ENCODE results near the gene PEX16. TPM values are rescaled to one million over a fixed set of nuclear protein-coding genes. Genes with fewer than 3 reads are reported as not detected.

The PEX16 gene
- total and polyA plus RNA-seq, 8 donors, result 10.0 to 23.4 (median 14.0) TPM

- Histone ChIP-seq H3K4me3 (no peak overlapping the region), H3K27ac (no peak overlapping the region), H3K27me3 (peaks cover 0 to 34% of the 10 kb centered on the region in 2 donors), H3K36me3 (no peaks in the 10 kb centered on the region), H3K4me1 (peaks cover 0 to 2% of the 10 kb centered on the region in 2 donors), H3K9me3 (no peaks in the 10 kb centered on the region)
- intact Hi-C loops (cut with DNase I), result no loop called here
- DNase-seq (peak in 1 of 4 donors; percentile 57), ATAC-seq (no peak)
- TF ChIP-seq CTCF (IDR thresholded peaks at IDR 0.05), result no peak
Measured at GRCh38 chr11:45890886-45891550, 26.7 kb downstream of the PEX16 start.

DNA sequence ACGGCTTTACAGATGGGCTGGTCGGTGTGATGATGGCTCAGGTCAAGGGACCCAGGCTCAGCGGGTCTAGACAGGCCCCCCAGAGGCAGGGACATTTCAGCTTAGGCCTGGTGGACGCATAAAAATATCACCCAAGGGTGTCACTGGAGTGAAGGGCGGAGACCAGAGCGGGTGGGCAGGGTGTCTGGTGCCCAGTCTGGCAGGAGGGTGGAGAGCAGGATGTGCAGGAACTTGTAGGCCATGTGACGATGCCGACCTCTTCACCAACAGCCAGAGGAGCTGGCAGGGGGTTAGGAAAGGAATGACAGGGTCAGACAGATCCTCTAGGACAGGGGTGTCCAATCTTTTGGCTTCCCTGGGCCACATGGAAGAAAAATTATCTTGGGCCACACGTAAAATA is 27.7 kb downstream of the PEX16 start:
- H3K9me3 ChIP-seq, result no peaks in the 10 kb centered on the region
- ATAC-seq, result no peak
- peak in 1 of 4 donors; percentile 42 for DNase-seq
- H3K27me3 ChIP-seq, result peaks cover 0 to 32% of the 10 kb centered on the region in 2 donors
- H3K4me1 ChIP-seq, result peaks cover 0 to 7% of the 10 kb centered on the region in 2 donors
- no peak overlapping the region for H3K4me3 ChIP-seq
- H3K36me3 ChIP-seq, result no peaks in the 10 kb centered on the region
- intact Hi-C loops (cut with DNase I), result no loop called here
- no peak for TF ChIP-seq CTCF (IDR thresholded peaks at IDR 0.05)
- no peak overlapping the region for H3K27ac ChIP-seq

- no peaks in the 10 kb centered on the region for H3K36me3 ChIP-seq
- DNase-seq, result no peak
- no peak overlapping the region for H3K27ac ChIP-seq
- no peak overlapping the region for H3K4me3 ChIP-seq
- TF ChIP-seq CTCF (IDR thresholded peaks at IDR 0.05), result no peak
- no peaks in the 10 kb centered on the region for H3K9me3 ChIP-seq
- intact Hi-C loops (cut with DNase I), result no loop called here
- H3K4me1 ChIP-seq, result peaks cover 0 to 7% of the 10 kb centered on the region in 2 donors
- H3K27me3 ChIP-seq, result peaks cover 0 to 31% of the 10 kb centered on the region in 2 donors
- ATAC-seq, result no peak
Measured at GRCh38 chr11:45889555-45889954, 28.1 kb downstream of the PEX16 start.

DNA sequence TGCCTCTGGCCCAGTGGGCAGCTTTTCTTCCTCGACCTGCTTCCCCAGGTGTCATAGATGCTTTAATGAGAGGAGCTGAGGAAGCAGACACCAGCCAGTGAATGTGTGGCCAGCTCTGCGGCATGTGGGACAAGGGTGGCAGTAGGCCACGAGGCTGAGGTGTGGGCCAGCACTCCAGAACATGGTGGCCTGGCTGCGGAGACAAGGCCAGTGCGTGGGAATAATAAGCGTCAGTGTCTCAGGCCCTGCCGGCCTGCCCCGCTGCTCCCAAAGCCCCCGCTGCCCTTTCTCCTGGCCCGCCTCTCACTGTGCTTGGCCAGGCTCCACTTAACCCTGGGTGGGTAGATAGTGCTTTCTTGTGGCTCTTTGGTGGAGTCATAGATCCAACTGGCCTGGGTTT is 30.1 kb downstream of the PEX16 start:
- DNase-seq, result peak in 1 of 4 donors; percentile 68
- Histone ChIP-seq H3K9me3 (no peaks in the 10 kb centered on the region), H3K27ac (no peak overlapping the region), H3K27me3 (peaks cover 0 to 29% of the 10 kb centered on the region in 2 donors), H3K4me1 (peaks cover 0 to 7% of the 10 kb centered on the region in 2 donors), H3K4me3 (no peak overlapping the region), H3K36me3 (peaks cover 0 to 4% of the 10 kb centered on the region in 2 donors)
- TF ChIP-seq CTCF (IDR thresholded peaks at IDR 0.05), result no peak
- intact Hi-C loops (cut with DNase I), result no loop called here
- no peak for ATAC-seq

DNA sequence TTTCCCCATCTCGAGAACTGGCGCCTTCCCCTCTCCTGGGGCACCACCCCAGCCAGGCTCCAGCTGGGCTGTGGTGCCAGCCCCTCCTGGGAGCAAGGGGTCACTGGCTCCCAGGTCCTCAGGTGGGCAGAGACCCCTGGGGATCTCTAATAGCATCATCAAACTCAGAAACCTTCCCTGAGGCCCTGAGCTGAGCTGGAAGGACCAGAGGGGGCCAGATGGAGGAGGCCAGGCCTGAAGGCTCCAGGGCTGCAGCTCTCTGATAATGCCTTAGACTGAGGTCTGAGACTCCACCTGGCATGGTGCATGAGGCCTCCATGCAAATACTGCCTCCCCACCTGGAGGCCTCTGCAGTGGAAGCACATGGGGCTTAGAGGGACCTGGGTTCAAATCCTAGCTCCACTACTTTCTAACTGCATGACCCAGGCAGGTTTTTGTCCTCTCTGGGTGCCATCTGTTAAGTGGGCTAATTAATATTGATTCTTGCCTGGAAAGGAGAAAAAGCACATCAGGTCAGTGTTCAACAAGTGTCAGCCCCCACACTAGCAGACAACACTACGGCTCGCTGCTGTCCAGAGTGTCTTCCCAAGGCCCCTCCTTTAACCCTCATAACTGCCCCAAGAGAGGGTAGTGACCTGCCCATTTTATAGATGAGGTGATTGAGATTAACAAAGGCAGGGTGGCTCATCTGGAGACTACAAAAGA is 30.7 kb downstream of the PEX16 start:
- no peaks in the 10 kb centered on the region for H3K9me3 ChIP-seq
- no peak overlapping the region for H3K27ac ChIP-seq
- DNase-seq, result no peak
- peaks cover 0 to 10% of the 10 kb centered on the region in 2 donors for H3K36me3 ChIP-seq
- no peak for ATAC-seq
- H3K4me3 ChIP-seq, result no peak overlapping the region
- H3K4me1 ChIP-seq, result peaks cover 0 to 7% of the 10 kb centered on the region in 2 donors
- intact Hi-C loops (cut with DNase I), result no loop called here
- peaks cover 0 to 29% of the 10 kb centered on the region in 2 donors for H3K27me3 ChIP-seq
- no peak for TF ChIP-seq CTCF (IDR thresholded peaks at IDR 0.05)

Measured in left lung (tissue), 10 donors.